GM13976 (cell line): ENCODE results near the gene GDF7.

ENCODE experiments used
- DNase-seq: peaks from one replicate; pipeline ENCODE4 v3.0.0; 2012; ENCODE audit warnings: low spot score
- in situ Hi-C: fragments of 300-500 bp; cut with MboI; formaldehyde crosslinking; loops from one replicate; pipeline ENCODE4 v1.12.0; 2022; ENCODE audit warnings: low sequenced_read_pairs, mixed read lengths, inconsistent platforms; ENCODE audit not compliant: unreplicated experiment
- TF ChIP-seq, protein P1 (sequence below): IDR thresholded peaks from 2 replicates; pipeline ENCODE4 v1.5.1; 2012; ENCODE audit warnings: borderline replicate concordance, mild to moderate bottlenecking; ENCODE audit not compliant: insufficient read depth; ENCODE audit errors: extremely low read depth, missing control alignments, control extremely low read depth

Gene GDF7

DNA sequence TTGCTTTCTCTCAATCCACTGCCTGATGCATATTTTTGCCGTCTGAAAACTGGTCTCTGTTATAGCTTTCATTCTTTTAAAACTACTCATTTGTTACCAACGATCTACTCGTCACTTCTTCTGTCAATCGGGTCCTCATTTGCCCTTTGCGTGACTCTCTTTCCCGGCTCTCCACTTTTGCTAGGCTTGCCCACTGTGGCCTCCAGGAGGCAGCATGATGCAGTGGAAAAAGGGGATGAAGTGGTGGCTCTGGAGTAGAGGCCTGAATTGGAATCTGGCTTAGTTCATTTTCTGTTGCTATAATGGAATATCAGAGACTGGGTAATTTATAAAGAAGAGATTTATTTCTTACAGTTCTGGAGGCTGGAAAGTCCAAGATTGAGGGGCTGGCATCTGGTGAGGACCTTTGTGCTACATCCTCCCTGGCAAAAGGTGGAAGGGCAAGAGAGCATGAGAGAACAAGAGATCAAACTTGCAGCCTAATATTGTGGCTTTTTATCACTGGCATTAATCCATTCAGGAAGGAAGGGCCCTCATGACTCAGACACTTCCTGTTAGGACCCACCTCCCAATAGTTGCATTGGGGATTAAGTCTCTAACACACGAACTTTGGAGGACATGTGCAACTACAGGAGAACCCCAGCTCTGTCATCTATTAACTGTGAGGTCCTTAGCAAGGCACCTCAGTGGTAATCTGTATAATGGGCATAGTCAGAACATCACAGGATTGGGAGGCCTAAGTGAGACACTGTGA lies 15.4 kb downstream of the GDF7 start:
- in situ Hi-C loops: no loop called here
- TF ChIP-seq, protein P1, sequence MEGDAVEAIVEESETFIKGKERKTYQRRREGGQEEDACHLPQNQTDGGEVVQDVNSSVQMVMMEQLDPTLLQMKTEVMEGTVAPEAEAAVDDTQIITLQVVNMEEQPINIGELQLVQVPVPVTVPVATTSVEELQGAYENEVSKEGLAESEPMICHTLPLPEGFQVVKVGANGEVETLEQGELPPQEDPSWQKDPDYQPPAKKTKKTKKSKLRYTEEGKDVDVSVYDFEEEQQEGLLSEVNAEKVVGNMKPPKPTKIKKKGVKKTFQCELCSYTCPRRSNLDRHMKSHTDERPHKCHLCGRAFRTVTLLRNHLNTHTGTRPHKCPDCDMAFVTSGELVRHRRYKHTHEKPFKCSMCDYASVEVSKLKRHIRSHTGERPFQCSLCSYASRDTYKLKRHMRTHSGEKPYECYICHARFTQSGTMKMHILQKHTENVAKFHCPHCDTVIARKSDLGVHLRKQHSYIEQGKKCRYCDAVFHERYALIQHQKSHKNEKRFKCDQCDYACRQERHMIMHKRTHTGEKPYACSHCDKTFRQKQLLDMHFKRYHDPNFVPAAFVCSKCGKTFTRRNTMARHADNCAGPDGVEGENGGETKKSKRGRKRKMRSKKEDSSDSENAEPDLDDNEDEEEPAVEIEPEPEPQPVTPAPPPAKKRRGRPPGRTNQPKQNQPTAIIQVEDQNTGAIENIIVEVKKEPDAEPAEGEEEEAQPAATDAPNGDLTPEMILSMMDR: peak; percentile 37
- DNase-seq: no peak

DNA sequence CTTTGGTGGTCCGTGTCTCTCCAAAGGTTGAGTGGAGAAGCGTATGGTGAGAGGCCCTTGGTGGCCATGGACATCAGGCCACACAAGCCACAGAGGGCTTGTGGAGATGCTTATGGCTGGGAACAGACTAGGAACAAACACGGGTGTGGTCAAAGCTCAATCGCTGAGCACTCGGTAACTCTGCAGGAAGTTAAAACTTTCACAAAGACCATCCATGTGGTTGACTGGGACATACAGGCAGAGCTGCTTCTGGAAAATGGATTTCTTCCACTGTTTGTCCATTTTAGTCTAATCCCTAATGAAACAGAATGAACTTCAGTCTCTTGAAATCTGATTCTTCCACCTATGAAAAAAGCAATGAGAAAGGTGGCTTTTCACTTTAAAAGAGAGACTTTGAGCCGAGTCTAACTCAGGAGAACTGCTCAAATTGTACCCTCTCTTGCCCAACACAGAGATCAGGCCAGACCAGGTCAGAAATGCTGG lies 17.7 kb downstream of the GDF7 start:
- no peak for DNase-seq
- in situ Hi-C loops: no loop called here
- TF ChIP-seq, protein P1: no peak

DNA sequence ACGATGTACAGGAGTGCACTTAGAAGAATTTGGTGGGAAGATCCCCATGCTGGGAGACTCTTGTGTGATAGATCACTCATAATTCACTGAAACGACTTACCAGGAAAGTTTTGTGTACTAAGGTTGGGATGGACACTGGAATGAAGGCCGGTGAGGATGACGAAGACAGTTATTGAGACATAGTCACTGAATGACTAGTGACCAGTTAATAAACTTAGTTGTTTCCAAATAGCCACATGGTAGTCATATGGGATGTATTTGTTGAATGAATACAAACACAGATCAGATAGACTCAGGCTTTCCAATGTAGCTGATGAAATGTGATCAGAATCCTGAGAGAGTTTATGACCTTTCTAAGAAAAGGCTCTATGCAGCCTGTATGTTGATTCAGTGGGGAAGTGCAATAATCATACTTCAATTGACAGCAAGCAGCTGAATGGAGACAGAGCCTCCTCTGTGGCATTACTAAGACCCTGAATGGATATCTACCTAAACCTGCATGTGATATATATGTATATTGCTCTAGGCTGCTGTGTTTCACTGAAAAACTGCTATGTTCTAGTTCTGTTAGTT lies 20.4 kb downstream of the GDF7 start:
- TF ChIP-seq, protein P1: no peak
- in situ Hi-C loops: no loop called here
- DNase-seq: no peak

DNA sequence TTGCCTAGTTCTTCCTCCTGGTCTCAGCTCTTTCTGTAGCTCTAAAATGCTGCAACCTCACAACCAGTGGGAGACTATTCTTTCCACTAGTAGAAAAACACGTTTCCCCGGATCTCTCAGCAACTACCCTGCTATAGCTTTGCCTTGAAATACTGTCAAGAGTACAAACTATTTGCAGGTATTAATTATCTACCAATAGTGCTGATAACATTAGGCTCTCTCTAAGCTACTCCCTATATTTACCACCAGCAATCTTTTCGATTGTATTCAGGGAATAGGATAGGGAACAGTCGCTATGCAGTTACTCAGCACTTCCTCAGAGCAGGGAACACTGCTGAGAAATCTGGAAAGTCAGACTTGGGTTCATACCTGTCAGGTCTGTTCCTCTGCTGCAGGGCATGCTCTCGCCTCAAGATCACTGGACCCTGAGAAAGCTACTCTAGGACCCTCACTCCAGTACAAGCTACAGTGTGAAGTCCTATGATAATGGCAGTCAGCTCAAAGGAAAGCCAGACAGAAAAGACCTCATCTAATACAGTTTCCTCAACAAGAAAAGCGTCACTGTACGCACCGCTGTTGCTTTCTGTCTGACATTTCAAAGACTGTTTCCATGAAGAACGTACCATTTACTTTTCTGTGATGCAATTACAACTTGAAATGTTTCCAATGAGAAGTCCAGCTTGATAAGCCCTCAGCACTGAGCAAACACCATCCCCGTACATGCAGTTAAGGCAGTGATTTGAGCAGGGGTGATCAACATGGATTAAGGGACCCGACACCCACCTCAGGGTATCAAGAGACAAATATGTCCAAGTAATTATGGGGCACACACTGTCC lies 22.7 kb downstream of the GDF7 start:
- in situ Hi-C loops: no loop called here
- TF ChIP-seq, protein P1: no peak
- DNase-seq: no peak

DNA sequence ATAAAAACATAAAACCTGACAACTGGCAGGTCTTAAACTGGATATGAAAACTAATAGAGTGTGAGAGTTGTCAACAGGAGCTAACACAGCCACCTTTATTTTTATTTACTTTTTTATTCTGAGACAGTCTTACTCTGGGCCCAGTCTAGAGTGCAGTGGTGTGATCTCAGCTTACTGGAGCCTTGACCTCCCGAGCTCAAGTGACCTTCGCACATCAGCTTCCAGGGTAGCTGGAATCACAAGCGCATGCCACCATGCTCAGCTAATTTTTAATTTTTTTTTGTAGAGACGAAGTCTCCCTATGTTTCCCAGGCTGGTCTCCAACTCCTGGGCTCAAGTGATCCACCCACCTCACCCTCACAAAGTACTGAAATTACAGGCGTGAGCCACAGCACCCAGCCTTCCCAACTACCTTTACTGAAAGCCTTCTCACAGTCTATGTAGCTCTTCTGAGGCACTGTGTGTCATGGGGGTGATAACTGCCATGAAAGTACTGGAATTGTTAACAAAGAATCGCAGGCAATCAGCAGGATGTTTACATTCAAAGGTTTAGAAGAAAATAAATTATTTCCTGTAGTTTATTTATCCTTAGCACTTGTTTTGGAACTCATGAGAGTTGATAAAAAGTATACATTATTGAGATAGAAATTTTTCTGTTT lies 24.3 kb downstream of the GDF7 start:
- DNase-seq: no peak
- in situ Hi-C loops: no loop called here
- TF ChIP-seq, protein P1: no peak

DNA sequence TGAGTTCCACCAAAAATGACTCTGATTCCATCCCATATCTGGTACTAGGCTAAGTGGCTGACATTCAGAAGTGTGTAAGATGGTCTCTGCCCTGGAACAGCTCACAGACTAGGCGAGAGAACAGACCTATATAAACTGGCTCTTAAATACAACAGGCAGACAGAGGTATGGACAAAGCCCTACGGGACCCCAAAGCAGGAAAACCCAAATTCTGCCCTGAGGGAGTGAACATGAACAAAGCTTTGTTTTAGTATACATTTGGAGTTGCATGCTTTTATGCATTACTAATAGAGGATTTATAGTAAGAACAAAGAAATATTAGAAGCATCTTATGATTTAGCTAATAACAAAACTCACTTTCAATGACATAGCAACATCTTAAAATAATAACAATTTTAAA lies 25.1 kb downstream of the GDF7 start:
- in situ Hi-C loops: no loop called here
- TF ChIP-seq, protein P1: no peak

More for the DNA sequence above, 25.1 kb downstream of the GDF7 start:
- DNase-seq: no peak
